A673 (cell line): ENCODE measurements around the gene LAMA2.

Experiments
- CTCF ChIP-seq: fragments of 300-800, 200-600 bp; sonication (generic); conservative IDR thresholded peaks from 2 replicates; pipeline ENCODE4 v1.5.1; 2017; ENCODE audit warnings: low read depth, mild to moderate bottlenecking, antibody characterized with exemption, low read length, moderate library complexity, mixed read lengths
- EZH2 ChIP-seq: fragments of 200-600 bp; sonication (generic); IDR thresholded peaks from 2 replicates; pipeline ENCODE4 v1.6.1; 2017; ENCODE audit warnings: borderline replicate concordance, low read depth, mild to moderate bottlenecking, mixed read lengths, antibody characterized with exemption, low read length; ENCODE audit not compliant: poor library complexity, severe bottlenecking

- TF ChIP-seq CTCF (no peak), EZH2 (no peak)
Measured at GRCh38 chr6:129253727-129254126, 370.8 kb downstream of the LAMA2 start.
